Stomach (tissue), 9 donors: ENCODE data around the gene JAG1. TPM values are rescaled to one million over a fixed set of nuclear protein-coding genes. Genes with fewer than 3 reads are reported as not detected.

ENCODE experiments used
- DNase-seq, 2 donors: peaks; one replicate each; pipeline versions ENCODE4 v3.0.0 to v3.0.0-alpha.2; 2013 to 2019
- H3K27ac ChIP-seq, 5 donors: fragments of 200-600 bp in 4 of 5; sonication (generic) in 4 of 5; one replicate each; pipeline ENCODE4 v1.5.1; 2013 to 2019; ENCODE audit warnings: mild to moderate bottlenecking in 1 of 5, moderate library complexity in 1 of 5
- H3K27me3 ChIP-seq, 3 donors: fragments of 200-600 bp; sonication (generic); one replicate each; pipeline ENCODE4 v1.5.1; 2017 to 2019; ENCODE audit warnings: mixed run types in 1 of 3
- H3K36me3 ChIP-seq, 4 donors: fragments of 200-600 bp; sonication (generic); 1 replicate in 3 of 4; 2 replicates in 1 of 4; pipeline ENCODE4 v1.5.1; 2016 to 2019
- H3K4me1 ChIP-seq, 4 donors: fragments of 200-600 bp; sonication (generic); one replicate each; pipeline ENCODE4 v1.5.1; 2016 to 2019
- H3K4me3 ChIP-seq, 4 donors: fragments of 200-600 bp; sonication (generic) in 3 of 4; one replicate each; pipeline ENCODE4 v1.5.1; 2016 to 2019; ENCODE audit warnings: mild to moderate bottlenecking in 1 of 4
- H3K9me3 ChIP-seq, 4 donors: fragments of 200-600 bp; sonication (generic); one replicate each; pipeline ENCODE4 v1.5.1; 2016 to 2019
- CTCF ChIP-seq, 7 experiments: fragments of 450-650 bp in 4 of 7; fragments of 200-600 bp in 3 of 7; sonication (generic) in 3 of 7; IDR thresholded peaks; one replicate each; pipeline ENCODE4 v1.5.1; 2016 to 2019; ENCODE audit warnings: antibody characterized with exemption in 7 of 7, control low read depth in 2 of 7, mild to moderate bottlenecking in 1 of 7
- EP300 ChIP-seq: sonication (generic); formaldehyde crosslinking; IDR thresholded peaks from one replicate; pipeline ENCODE4 v1.6.1; 2017; ENCODE audit warnings: antibody characterized with exemption
- POLR2A ChIP-seq, 4 donors: fragments of 450-650 bp; IDR thresholded peaks; one replicate each; pipeline ENCODE4 v1.6.1; 2016; ENCODE audit warnings: antibody characterized with exemption in 4 of 4, control low read depth in 2 of 4, mild to moderate bottlenecking in 1 of 4, moderate library complexity in 1 of 4
- POLR2AphosphoS5 ChIP-seq, 3 donors: sonication (generic); formaldehyde crosslinking; IDR thresholded peaks; one replicate each; pipeline ENCODE4 v1.6.1; 2016; ENCODE audit warnings: antibody characterized with exemption in 3 of 3
- WGBS, 5 donors: extraction: QIAGEN DNeasy Blood & Tissue Kit in 3 of 5; methylation state at CpG; one replicate each; pipeline versions ENCODE4 v1.1.5 to v1.1.7; 2013 to 2018; 5-methylcytosine and 5-hydroxymethylcytosine counted together
- intact Hi-C: fragments of 100-400 bp; cut with DNase I; formaldehyde crosslinking; loops from one replicate; pipeline ENCODE4 v1.15.1; 2023; ENCODE audit warnings: low total_unique reads
- polyA plus RNA-seq, 3 donors: library from polyadenylated mRNA; stranded (reverse); fragments of 200-250 nt; gene quantifications; one replicate each; pipeline ENCODE4 v1.2.3, GENCODE V29; 2013
- total RNA-seq, 5 donors: library from RNA; depleted of rRNA; stranded (reverse); fragments of >200 nt; gene quantifications; one replicate each; pipeline versions ENCODE4 v1.1.0 to v1.2.3, GENCODE V29; 2014 to 2016
- donor health status: healthy with polysubstance abuse.
- donor health status: Bipolar disorder and iron deficiency.
- donor health status: healthy.

The JAG1 gene
- total and polyA plus RNA-seq, 8 donors, result 5.2 to 133 (median 62.2) TPM

- H3K9me3 ChIP-seq, result no peaks in the 10 kb centered on the region
- no peak for TF ChIP-seq EP300
- no peak for TF ChIP-seq POLR2A (IDR thresholded peaks at IDR 0.05)
- TF ChIP-seq POLR2AphosphoS5 (IDR thresholded peaks at IDR 0.05), result no peak
- TF ChIP-seq CTCF (IDR thresholded peaks at IDR 0.05), result no peak
- no peaks in the 10 kb centered on the region for H3K27me3 ChIP-seq
- peaks cover 17 to 52% (median 29%) of the 10 kb centered on the region in 4 donors for H3K4me1 ChIP-seq
- 55 to 74% (median 63%) methylated on average over 8 of the region's 8 CpGs for WGBS, 5 donors
- peaks cover 74 to 98% (median 85%) of the 10 kb centered on the region in 4 donors for H3K36me3 ChIP-seq
- intact Hi-C loops, result no loop called here
- H3K27ac ChIP-seq, result peak overlapping the region in 3 of 5 donors; percentile 6 to 38 (median 16)
- H3K4me3 ChIP-seq, result no peak overlapping the region
- DNase-seq, result no peak
Measured at GRCh38 chr20:10649080-10649796, 24.6 kb downstream of the JAG1 start.

- peaks cover 12 to 49% (median 25%) of the 10 kb centered on the region in 4 donors for H3K4me1 ChIP-seq
- H3K4me3 ChIP-seq, result no peak overlapping the region
- 79 to 88% (median 85%) methylated on average over 8 of the region's 8 CpGs for WGBS, 5 donors
- H3K9me3 ChIP-seq, result no peaks in the 10 kb centered on the region
- DNase-seq, result no peak
- intact Hi-C loops, result no loop called here
- H3K27ac ChIP-seq, result peak overlapping the region in 2 of 5 donors; percentile 16 to 25
- no peaks in the 10 kb centered on the region for H3K27me3 ChIP-seq
- TF ChIP-seq EP300 (no peak), POLR2A (IDR thresholded peaks at IDR 0.05) (no peak), POLR2AphosphoS5 (IDR thresholded peaks at IDR 0.05) (no peak), CTCF (IDR thresholded peaks at IDR 0.05) (no peak)
- peaks cover 80 to 98% (median 91%) of the 10 kb centered on the region in 4 donors for H3K36me3 ChIP-seq
Measured at GRCh38 chr20:10648651-10649050, 25.1 kb downstream of the JAG1 start.

GRCh38 chr20:10647909-10648308 is 25.9 kb downstream of the JAG1 start:
- no peak for TF ChIP-seq EP300
- TF ChIP-seq POLR2AphosphoS5 (IDR thresholded peaks at IDR 0.05), result no peak
- TF ChIP-seq CTCF (IDR thresholded peaks at IDR 0.05), result no peak
- no peak for TF ChIP-seq POLR2A (IDR thresholded peaks at IDR 0.05)
- Histone ChIP-seq H3K36me3 (peaks cover 88 to 100% (median 98%) of the 10 kb centered on the region in 4 donors), H3K9me3 (no peaks in the 10 kb centered on the region), H3K4me3 (no peak overlapping the region), H3K27ac (peak overlapping the region in 2 of 5 donors; percentile 25 to 28), H3K27me3 (no peaks in the 10 kb centered on the region), H3K4me1 (peaks cover 12 to 48% (median 27%) of the 10 kb centered on the region in 4 donors)
- DNase-seq, result no peak
- WGBS, 5 donors, result 84 to 89% (median 87%) methylated on average over 11 of the region's 11 CpGs
- intact Hi-C loops, result no loop called here

- no peak overlapping the region for H3K4me3 ChIP-seq
- WGBS, 5 donors, result 73 to 76% (median 74%) methylated on average over 9 of the region's 9 CpGs
- H3K27me3 ChIP-seq, result no peaks in the 10 kb centered on the region
- peaks cover 91 to 100% (median 100%) of the 10 kb centered on the region in 4 donors for H3K36me3 ChIP-seq
- H3K9me3 ChIP-seq, result no peaks in the 10 kb centered on the region
- no peak for TF ChIP-seq POLR2AphosphoS5 (IDR thresholded peaks at IDR 0.05)
- no peak for TF ChIP-seq POLR2A (IDR thresholded peaks at IDR 0.05)
- TF ChIP-seq CTCF (IDR thresholded peaks at IDR 0.05), result peak in 2 of 7 experiments; percentile 9 to 21
- no peak for TF ChIP-seq EP300
- peak overlapping the region in 2 of 5 donors; percentile 28 to 31 for H3K27ac ChIP-seq
- no peak for DNase-seq
- intact Hi-C loops, result no loop called here
- peaks cover 12 to 44% (median 26%) of the 10 kb centered on the region in 4 donors for H3K4me1 ChIP-seq
Measured at GRCh38 chr20:10647471-10647870, 26.3 kb downstream of the JAG1 start.
